Endodermal cell (in vitro differentiated cells): ENCODE measurements around the gene MSI1. TPM values are rescaled to one million over a fixed set of nuclear protein-coding genes. Genes with fewer than 3 reads are reported as not detected.

ENCODE experiments used
- DNase-seq: peaks from one replicate; pipeline ENCODE4 v3.0.0-alpha.2; 2017
- H3K27ac ChIP-seq: 2 replicates; pipeline ENCODE4 v1.5.1; 2013; ENCODE audit warnings: mild to moderate bottlenecking, low read depth, low read length, moderate library complexity
- H3K27me3 ChIP-seq: 2 replicates; pipeline ENCODE4 v1.6.1; 2013; ENCODE audit warnings: mild to moderate bottlenecking, low read length, moderate library complexity; ENCODE audit not compliant: insufficient read depth, control insufficient read depth, poor library complexity, severe bottlenecking
- H3K36me3 ChIP-seq: 2 replicates; pipeline ENCODE4 v1.7.0; 2013; ENCODE audit warnings: mild to moderate bottlenecking, low read length, moderate library complexity; ENCODE audit not compliant: control insufficient read depth, insufficient read depth
- H3K4me1 ChIP-seq: one replicate; pipeline ENCODE4 v1.7.0; 2013; ENCODE audit warnings: low read length; ENCODE audit not compliant: control insufficient read depth, insufficient read depth
- H3K4me3 ChIP-seq: 2 replicates; pipeline ENCODE4 v1.5.1; 2013; ENCODE audit warnings: mild to moderate bottlenecking, low read length, moderate library complexity
- H3K9ac ChIP-seq: 2 replicates; pipeline ENCODE4 v1.6.1; 2013; ENCODE audit warnings: mild to moderate bottlenecking, low read length, moderate library complexity; ENCODE audit not compliant: poor library complexity, severe bottlenecking; ENCODE audit errors: extremely low read depth
- H3K9me3 ChIP-seq: 2 replicates; pipeline ENCODE4 v1.6.1; 2013; ENCODE audit warnings: mild to moderate bottlenecking, low read length, moderate library complexity; ENCODE audit not compliant: control insufficient read depth
- H3K27ac Mint-ChIP-seq: 2 replicates; pipeline ENCODE4 v1.8.0; 2020; ENCODE audit warnings: mixed read lengths
- H3K27me3 Mint-ChIP-seq: 2 replicates; pipeline ENCODE4 v1.8.0; 2021; ENCODE audit warnings: mild to moderate bottlenecking, mixed read lengths; ENCODE audit not compliant: insufficient read depth
- H3K36me3 Mint-ChIP-seq: 2 replicates; pipeline ENCODE4 v1.8.0; 2020; ENCODE audit warnings: low read depth, mixed read lengths
- H3K4me1 Mint-ChIP-seq: 2 replicates; pipeline ENCODE4 v1.8.0; 2020; ENCODE audit warnings: mixed read lengths
- H3K4me3 Mint-ChIP-seq: 2 replicates; pipeline ENCODE4 v1.8.0; 2020; ENCODE audit warnings: mild to moderate bottlenecking, moderate library complexity, mixed read lengths
- H3K9me3 Mint-ChIP-seq: 2 replicates; pipeline ENCODE4 v1.8.0; 2020; ENCODE audit warnings: mild to moderate bottlenecking, mixed read lengths
- CTCF ChIP-seq: fragments of 200-600 bp; sonication (generic); conservative IDR thresholded peaks from 2 replicates; pipeline ENCODE4 v1.5.0; 2021; ENCODE audit warnings: antibody characterized with exemption, mild to moderate bottlenecking
- WGBS, 2 experiments: methylation state at CpG; one replicate each; pipeline versions ENCODE4 v1.1.5 to v1.1.7; 2013; ENCODE audit warnings: missing lambda C conversion rate in 2 of 2, mixed read lengths in 1 of 2; ENCODE audit not compliant: insufficient coverage in 1 of 2, insufficient read length in 1 of 2; 5-methylcytosine and 5-hydroxymethylcytosine counted together
- total RNA-seq, 2 donors: library from RNA; stranded (reverse); fragmentation: NEBNext Ultra II Directional in 1 of 2; extraction: Animal tissue kit (Norgen Biotek cat#: 25700) in 1 of 2; gene quantifications; 2 replicates in 1 of 2; 3 replicates in 1 of 2; pipeline ENCODE4 v1.2.1, GENCODE V29; 2021

The MSI1 gene
- total RNA-seq, 2 donors from 2014 or later = 92.8 to 105 TPM

GRCh38 chr12:120323772-120324171 is 45.2 kb downstream of the MSI1 start:
- Histone ChIP-seq H3K27ac (no peak overlapping the region), H3K9ac (no peak overlapping the region), H3K27me3 (no peaks in the 10 kb centered on the region), H3K36me3 (no peaks in the 10 kb centered on the region), H3K9me3 (no peaks in the 10 kb centered on the region), H3K4me1 (no peaks in the 10 kb centered on the region), H3K4me3 (no peak overlapping the region)
- peaks cover 7% of the 10 kb centered on the region for H3K4me1 Mint-ChIP-seq
- no peaks in the 10 kb centered on the region for H3K9me3 Mint-ChIP-seq
- TF ChIP-seq CTCF = no peak
- no peak for DNase-seq
- H3K27me3 Mint-ChIP-seq = peaks cover 28% of the 10 kb centered on the region
- 85 to 95% methylated on average over 2 of the region's 2 CpGs for WGBS, 2 experiments
- H3K36me3 Mint-ChIP-seq = no peaks in the 10 kb centered on the region
- H3K4me3 Mint-ChIP-seq = no peak overlapping the region
- no peak overlapping the region for H3K27ac Mint-ChIP-seq

GRCh38 chr12:120321382-120322202 is 47.4 kb downstream of the MSI1 start:
- no peaks in the 10 kb centered on the region for H3K36me3 Mint-ChIP-seq
- Histone ChIP-seq H3K9ac (no peak overlapping the region), H3K27me3 (no peaks in the 10 kb centered on the region)

More at GRCh38 chr12:120321382-120322202, 47.4 kb downstream of the MSI1 start:
- WGBS, 2 experiments = 85 to 90% methylated on average over 11 to 13 of the region's 13 CpGs
- Mint-ChIP-seq H3K9me3 (peaks cover 4% of the 10 kb centered on the region), H3K4me3 (no peak overlapping the region), H3K27ac (no peak overlapping the region), H3K27me3 (peaks cover 25% of the 10 kb centered on the region), H3K4me1 (peaks cover 14% of the 10 kb centered on the region)
- no peaks in the 10 kb centered on the region for H3K4me1 ChIP-seq
- H3K9me3 ChIP-seq = no peaks in the 10 kb centered on the region
- H3K4me3 ChIP-seq = no peak overlapping the region
- DNase-seq = no peak
- no peaks in the 10 kb centered on the region for H3K36me3 ChIP-seq
- no peak overlapping the region for H3K27ac ChIP-seq
- no peak for TF ChIP-seq CTCF
